ENCODE data around the gene COX17.

DNA sequence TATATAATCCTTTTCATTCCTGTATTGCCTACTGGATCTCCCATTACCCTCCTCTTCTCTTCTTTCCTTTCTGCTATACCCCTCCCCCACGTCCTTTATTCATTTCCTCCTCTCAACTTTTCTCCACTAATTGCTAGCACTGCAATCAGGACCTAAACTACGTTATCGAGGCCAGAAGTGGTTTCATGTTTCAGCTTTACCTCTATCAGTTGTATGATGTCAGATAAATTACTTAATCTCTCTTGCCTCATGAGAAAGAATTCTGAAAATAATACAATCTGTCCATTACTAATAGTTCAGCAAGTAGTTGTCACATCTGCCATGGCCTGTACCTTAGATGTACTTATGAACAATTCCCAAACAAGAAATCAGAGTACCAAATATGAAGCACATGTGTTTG lies 27.4 kb downstream of the COX17 start:
- TF ChIP-seq, protein P1, sequence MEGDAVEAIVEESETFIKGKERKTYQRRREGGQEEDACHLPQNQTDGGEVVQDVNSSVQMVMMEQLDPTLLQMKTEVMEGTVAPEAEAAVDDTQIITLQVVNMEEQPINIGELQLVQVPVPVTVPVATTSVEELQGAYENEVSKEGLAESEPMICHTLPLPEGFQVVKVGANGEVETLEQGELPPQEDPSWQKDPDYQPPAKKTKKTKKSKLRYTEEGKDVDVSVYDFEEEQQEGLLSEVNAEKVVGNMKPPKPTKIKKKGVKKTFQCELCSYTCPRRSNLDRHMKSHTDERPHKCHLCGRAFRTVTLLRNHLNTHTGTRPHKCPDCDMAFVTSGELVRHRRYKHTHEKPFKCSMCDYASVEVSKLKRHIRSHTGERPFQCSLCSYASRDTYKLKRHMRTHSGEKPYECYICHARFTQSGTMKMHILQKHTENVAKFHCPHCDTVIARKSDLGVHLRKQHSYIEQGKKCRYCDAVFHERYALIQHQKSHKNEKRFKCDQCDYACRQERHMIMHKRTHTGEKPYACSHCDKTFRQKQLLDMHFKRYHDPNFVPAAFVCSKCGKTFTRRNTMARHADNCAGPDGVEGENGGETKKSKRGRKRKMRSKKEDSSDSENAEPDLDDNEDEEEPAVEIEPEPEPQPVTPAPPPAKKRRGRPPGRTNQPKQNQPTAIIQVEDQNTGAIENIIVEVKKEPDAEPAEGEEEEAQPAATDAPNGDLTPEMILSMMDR (IDR thresholded peaks at IDR 0.05), result no peak
- no peak for TF ChIP-seq ZFX (IDR thresholded peaks at IDR 0.05; ENCODE audit: borderline replicate concordance)
